B cell (primary cell): Measurements from ENCODE around the gene GALNT4. TPM values are rescaled to one million over a fixed set of nuclear protein-coding genes. Genes with fewer than 3 reads are reported as not detected.

Source experiments
- ATAC-seq: fragments of 200-7000 bp; cut with Tn5 transposase; one replicate; pipeline ENCODE4 v1.10.0; 2021; ENCODE audit warnings: low read depth, mild to moderate bottlenecking, moderate number of reproducible peaks, moderate library complexity
- CTCF ChIA-PET: fragments of 350-600 bp; sonication (Branson Sonifier 250); formaldehyde crosslinking; loops from one replicate; lab custom pipeline; 2021; ENCODE audit warnings: antibody characterized with exemption, inconsistent platforms; lab: Charles Lee
- POLR2A ChIA-PET: fragments of 350-600 bp; sonication (Branson Sonifier 250); formaldehyde crosslinking; loops from one replicate; lab custom pipeline; 2021; ENCODE audit warnings: antibody characterized with exemption; lab: Charles Lee
- DNase-seq: peaks from one replicate; pipeline ENCODE4 v3.0.0; 2013
- H2AFZ ChIP-seq: 2 replicates; pipeline ENCODE4 v1.6.1; 2012; ENCODE audit warnings: mild to moderate bottlenecking, low read depth, low read length; ENCODE audit not compliant: insufficient read depth, poor library complexity, severe bottlenecking
- H3K27ac ChIP-seq, 2 donors: 1 replicate in 1 of 2; 2 replicates in 1 of 2; pipeline ENCODE4 v1.5.1; 2012 to 2013; ENCODE audit warnings: low read length in 2 of 2, mild to moderate bottlenecking in 2 of 2, moderate library complexity in 1 of 2
- H3K27me3 ChIP-seq, 4 experiments: fragments of 200-600 bp in 1 of 4; sonication (generic) in 1 of 4; replicated peaks in 1 of 4; 1 replicate in 2 of 4; 2 replicates in 2 of 4; pipeline versions ENCODE4 v1.6.1 to v1.7.0; 2013 to 2016; ENCODE audit warnings: low read length in 3 of 4, mild to moderate bottlenecking in 2 of 4, mixed read lengths in 1 of 4, moderate library complexity in 1 of 4; ENCODE audit not compliant: insufficient read depth in 4 of 4, control insufficient read depth in 3 of 4; ENCODE audit errors: control extremely low read depth in 1 of 4
- H3K36me3 ChIP-seq, 2 experiments: replicated peaks in 1 of 2; 1 replicate in 1 of 2; 2 replicates in 1 of 2; pipeline versions ENCODE4 v1.6.1 to v1.7.1; 2013; ENCODE audit warnings: low read length in 1 of 2; ENCODE audit not compliant: insufficient read depth in 2 of 2, control insufficient read depth in 1 of 2; ENCODE audit errors: control extremely low read depth in 1 of 2, extremely low read depth in 1 of 2
- H3K4me1 ChIP-seq, 2 donors: fragments of 200-600 bp in 1 of 2; sonication (generic) in 1 of 2; 1 replicate in 1 of 2; 2 replicates in 1 of 2; pipeline versions ENCODE4 v1.5.1 to v1.6.1; 2013 to 2017; ENCODE audit warnings: low read length in 2 of 2; ENCODE audit not compliant: control insufficient read depth in 2 of 2, insufficient read depth in 2 of 2
- H3K4me2 ChIP-seq: replicated peaks from 2 replicates; pipeline ENCODE3; 2012; ENCODE audit warnings: mild to moderate bottlenecking, low read depth, low read length; ENCODE audit not compliant: poor library complexity, severe bottlenecking
- H3K4me3 ChIP-seq, 5 experiments: fragments of 200-600 bp in 1 of 5; sonication (generic) in 1 of 5; 1 replicate in 3 of 5; 2 replicates in 2 of 5; pipeline versions ENCODE4 v1.5.1 to v1.7.0; 2011 to 2016; ENCODE audit warnings: low read length in 4 of 5, mild to moderate bottlenecking in 4 of 5, low read depth in 2 of 5, control low read depth in 1 of 5, moderate library complexity in 1 of 5; ENCODE audit not compliant: insufficient read depth in 1 of 5; ENCODE audit errors: control extremely low read depth in 1 of 5, extremely low read depth in 1 of 5
- H3K79me2 ChIP-seq: fragments of 200-600 bp; sonication (generic); one replicate; pipeline ENCODE4 v1.6.0; 2016; ENCODE audit warnings: low read length; ENCODE audit not compliant: control insufficient read depth, insufficient read depth
- H3K9ac ChIP-seq: fragments of 200-600 bp; sonication (generic); 2 replicates; pipeline ENCODE4 v1.6.1; 2017; ENCODE audit warnings: mild to moderate bottlenecking, low read length, moderate library complexity
- H3K9me3 ChIP-seq, 3 donors: one replicate each; pipeline versions ENCODE4 v1.6.1 to v1.7.1; 2013; ENCODE audit warnings: low read length in 2 of 3; ENCODE audit not compliant: control insufficient read depth in 2 of 3, insufficient read depth in 1 of 3; ENCODE audit errors: control extremely low read depth in 1 of 3
- H4K20me1 ChIP-seq: 2 replicates; pipeline ENCODE4 v1.6.0; 2012; ENCODE audit warnings: mild to moderate bottlenecking, low read length; ENCODE audit not compliant: insufficient read depth, control insufficient read depth, poor library complexity, severe bottlenecking
- H3K27ac Mint-ChIP-seq: one replicate; pipeline ENCODE4 v1.8.0; 2021; ENCODE audit warnings: mixed read lengths
- H3K27me3 Mint-ChIP-seq: one replicate; pipeline ENCODE4 v1.8.0; 2021; ENCODE audit warnings: mixed read lengths
- H3K4me1 Mint-ChIP-seq: one replicate; pipeline ENCODE4 v1.8.0; 2021; ENCODE audit warnings: mixed read lengths
- H3K4me3 Mint-ChIP-seq: one replicate; pipeline ENCODE4 v1.8.0; 2021; ENCODE audit warnings: mixed read lengths
- H3K9me3 Mint-ChIP-seq: one replicate; pipeline ENCODE4 v1.8.0; 2022; ENCODE audit warnings: mixed read lengths; ENCODE audit not compliant: insufficient read depth
- EZH2 ChIP-seq: IDR thresholded peaks from 2 replicates; pipeline ENCODE4 v1.6.1; 2012; ENCODE audit warnings: borderline replicate concordance, low read depth, mild to moderate bottlenecking, moderate library complexity, low read length; ENCODE audit not compliant: insufficient read depth, poor library complexity, severe bottlenecking
- WGBS: methylation state at CpG from one replicate; pipeline ENCODE4 v1.1.5; 2013; ENCODE audit warnings: missing lambda C conversion rate; ENCODE audit not compliant: insufficient coverage; 5-methylcytosine and 5-hydroxymethylcytosine counted together
- intact Hi-C: fragments of 100-400 bp; cut with micrococcal nuclease; formaldehyde crosslinking; loops from one replicate; pipeline ENCODE4 v1.10.0; 2022
- polyA plus RNA-seq: library from polyadenylated mRNA; depleted of rRNA; stranded (reverse); fragments of >200 nt; gene quantifications from 2 replicates; pipeline ENCODE4 v1.2.3, GENCODE V29; 2012
- total RNA-seq, 2 donors: library from RNA; stranded (reverse); fragments of 120-200 nt in 1 of 2; gene quantifications; 1 replicate in 1 of 2; 2 replicates in 1 of 2; pipeline versions ENCODE4 v1.2.3 to v1.2.4, GENCODE V29; 2013 to 2022
- TF ChIP-seq, protein P1 (sequence below): fragments of 200-600 bp; IDR thresholded peaks from one replicate; pipeline ENCODE4 v1.8.0; 2022; ENCODE audit warnings: antibody characterized with exemption, mild to moderate bottlenecking

Gene GALNT4
- total and polyA plus RNA-seq, 2 donors (not counting 1 experiment from before 2014, with no cell fraction given): 4.9 to 10.3 TPM

GRCh38 chr12:89539426-89540223 is 15.0 kb upstream of the GALNT4 start:
- DNase-seq: no peak
- ATAC-seq: no peak
- no peaks in the 10 kb centered on the region for H3K27me3 ChIP-seq
- no peak overlapping the region for H2AFZ ChIP-seq
- intact Hi-C loops: loop anchor here (10.0 kb wide), 1 partner anchor 795 kb away; no protein-coding TSS in a partner anchor
- no peaks in the 10 kb centered on the region for H3K9me3 Mint-ChIP-seq
- no peaks in the 10 kb centered on the region for H3K27me3 Mint-ChIP-seq
- H3K4me3 Mint-ChIP-seq: no peak overlapping the region
- TF ChIP-seq, protein P1, sequence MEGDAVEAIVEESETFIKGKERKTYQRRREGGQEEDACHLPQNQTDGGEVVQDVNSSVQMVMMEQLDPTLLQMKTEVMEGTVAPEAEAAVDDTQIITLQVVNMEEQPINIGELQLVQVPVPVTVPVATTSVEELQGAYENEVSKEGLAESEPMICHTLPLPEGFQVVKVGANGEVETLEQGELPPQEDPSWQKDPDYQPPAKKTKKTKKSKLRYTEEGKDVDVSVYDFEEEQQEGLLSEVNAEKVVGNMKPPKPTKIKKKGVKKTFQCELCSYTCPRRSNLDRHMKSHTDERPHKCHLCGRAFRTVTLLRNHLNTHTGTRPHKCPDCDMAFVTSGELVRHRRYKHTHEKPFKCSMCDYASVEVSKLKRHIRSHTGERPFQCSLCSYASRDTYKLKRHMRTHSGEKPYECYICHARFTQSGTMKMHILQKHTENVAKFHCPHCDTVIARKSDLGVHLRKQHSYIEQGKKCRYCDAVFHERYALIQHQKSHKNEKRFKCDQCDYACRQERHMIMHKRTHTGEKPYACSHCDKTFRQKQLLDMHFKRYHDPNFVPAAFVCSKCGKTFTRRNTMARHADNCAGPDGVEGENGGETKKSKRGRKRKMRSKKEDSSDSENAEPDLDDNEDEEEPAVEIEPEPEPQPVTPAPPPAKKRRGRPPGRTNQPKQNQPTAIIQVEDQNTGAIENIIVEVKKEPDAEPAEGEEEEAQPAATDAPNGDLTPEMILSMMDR: no peak
- TF ChIP-seq EZH2: no peak
- WGBS: 100% methylated on average over 1 of the region's 5 CpGs
- H3K79me2 ChIP-seq: no peaks in the 10 kb centered on the region
- H3K9me3 ChIP-seq: no peaks in the 10 kb centered on the region
- no peaks in the 10 kb centered on the region for H4K20me1 ChIP-seq
- peaks cover 0 to 7% of the 10 kb centered on the region in 2 donors for H3K4me1 ChIP-seq
- H3K4me1 Mint-ChIP-seq: peaks cover 8% of the 10 kb centered on the region
- ChIA-PET POLR2A (no interaction called here), CTCF (interaction anchor here (1.0 to 8.6 kb wide), 3 partner anchors 9 to 563 kb away, joined by 4 to 164 read pairs (median 12); no protein-coding TSS in a partner anchor)
- H3K4me2 ChIP-seq: no peak overlapping the region
- no peaks in the 10 kb centered on the region for H3K36me3 ChIP-seq
- H3K9ac ChIP-seq: no peak overlapping the region
- no peak overlapping the region for H3K27ac ChIP-seq
- no peak overlapping the region for H3K4me3 ChIP-seq
- H3K27ac Mint-ChIP-seq: no peak overlapping the region

GRCh38 chr12:89538897-89539296 is 14.3 kb upstream of the GALNT4 start:
- no peaks in the 10 kb centered on the region for H3K27me3 Mint-ChIP-seq
- H3K4me1 ChIP-seq: peaks cover 0 to 7% of the 10 kb centered on the region in 2 donors
- no peak overlapping the region for H3K9ac ChIP-seq
- DNase-seq (no peak), ATAC-seq (no peak)
- no peak overlapping the region for H3K27ac ChIP-seq
- H3K4me2 ChIP-seq: no peak overlapping the region
- H3K9me3 Mint-ChIP-seq: no peaks in the 10 kb centered on the region
- 88% methylated on average over 3 of the region's 4 CpGs for WGBS
- peaks cover 6% of the 10 kb centered on the region for H3K4me1 Mint-ChIP-seq
- intact Hi-C loops: no loop called here
- no peak overlapping the region for H2AFZ ChIP-seq
- TF ChIP-seq EZH2: no peak
- TF ChIP-seq, protein P1: no peak
- no peak overlapping the region for H3K27ac Mint-ChIP-seq
- no peaks in the 10 kb centered on the region for H3K79me2 ChIP-seq
- H3K36me3 ChIP-seq: no peaks in the 10 kb centered on the region
- H3K4me3 ChIP-seq: no peak overlapping the region
- CTCF ChIA-PET: interaction anchor here (1.0 to 8.6 kb wide), 3 partner anchors 9 to 564 kb away, joined by 4 to 164 read pairs (median 12); no protein-coding TSS in a partner anchor
- H3K9me3 ChIP-seq: no peaks in the 10 kb centered on the region
- POLR2A ChIA-PET: no interaction called here
- H3K4me3 Mint-ChIP-seq: no peak overlapping the region
- no peaks in the 10 kb centered on the region for H4K20me1 ChIP-seq
- H3K27me3 ChIP-seq: no peaks in the 10 kb centered on the region
